ENCODE measurements around the gene TSHZ1.

GRCh38 chr18:75297731-75298130 lies 87.1 kb downstream of the TSHZ1 start:
- TF ChIP-seq CTCF (IDR thresholded peaks at IDR 0.05) (no peak), POLR2AphosphoS5 (IDR thresholded peaks at IDR 0.05) (no peak), EP300 (IDR thresholded peaks at IDR 0.05; ENCODE audit: low read depth) (no peak)
